ENCODE measurements around the gene PHF14. TPM values are rescaled to one million over a fixed set of nuclear protein-coding genes. Genes with fewer than 3 reads are reported as not detected.
"Not testable (repeated sequence)": the region's sequence is repeated elsewhere in the genome, so short reads cannot be mapped to it uniquely, and the experiment has no call there.

The PHF14 gene
- total and polyA plus RNA-seq, 12 donors: 8.0 to 54.5 (median 30.6) TPM

- Histone ChIP-seq H3K9me3 (replicated peaks in 1 of 3) (no peaks in the 10 kb centered on the region), H3K4me1 (replicated peaks in 1 of 2) (peaks cover 0 to 34% of the 10 kb centered on the region in 2 donors), H3K27me3 (no peaks in the 10 kb centered on the region), H3K27ac (no peak overlapping the region), H3K36me3 (replicated peaks in 1 of 2) (peaks cover 0 to 5% of the 10 kb centered on the region in 2 donors), H3K4me3 (no peak overlapping the region)
- TF ChIP-seq, protein P1, sequence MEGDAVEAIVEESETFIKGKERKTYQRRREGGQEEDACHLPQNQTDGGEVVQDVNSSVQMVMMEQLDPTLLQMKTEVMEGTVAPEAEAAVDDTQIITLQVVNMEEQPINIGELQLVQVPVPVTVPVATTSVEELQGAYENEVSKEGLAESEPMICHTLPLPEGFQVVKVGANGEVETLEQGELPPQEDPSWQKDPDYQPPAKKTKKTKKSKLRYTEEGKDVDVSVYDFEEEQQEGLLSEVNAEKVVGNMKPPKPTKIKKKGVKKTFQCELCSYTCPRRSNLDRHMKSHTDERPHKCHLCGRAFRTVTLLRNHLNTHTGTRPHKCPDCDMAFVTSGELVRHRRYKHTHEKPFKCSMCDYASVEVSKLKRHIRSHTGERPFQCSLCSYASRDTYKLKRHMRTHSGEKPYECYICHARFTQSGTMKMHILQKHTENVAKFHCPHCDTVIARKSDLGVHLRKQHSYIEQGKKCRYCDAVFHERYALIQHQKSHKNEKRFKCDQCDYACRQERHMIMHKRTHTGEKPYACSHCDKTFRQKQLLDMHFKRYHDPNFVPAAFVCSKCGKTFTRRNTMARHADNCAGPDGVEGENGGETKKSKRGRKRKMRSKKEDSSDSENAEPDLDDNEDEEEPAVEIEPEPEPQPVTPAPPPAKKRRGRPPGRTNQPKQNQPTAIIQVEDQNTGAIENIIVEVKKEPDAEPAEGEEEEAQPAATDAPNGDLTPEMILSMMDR (IDR thresholded peaks at IDR 0.05): no peak
- no peak for TF ChIP-seq POLR2A (IDR thresholded peaks at IDR 0.05)
- DNase-seq: no peak
- WGBS, 4 donors: 73 to 93% (median 81%) methylated on average over 4 of the region's 4 CpGs
- intact Hi-C loops (cut with DNase I): no loop called here
Measured at GRCh38 chr7:10977113-10977512, 3.4 kb downstream of the PHF14 start.

DNA sequence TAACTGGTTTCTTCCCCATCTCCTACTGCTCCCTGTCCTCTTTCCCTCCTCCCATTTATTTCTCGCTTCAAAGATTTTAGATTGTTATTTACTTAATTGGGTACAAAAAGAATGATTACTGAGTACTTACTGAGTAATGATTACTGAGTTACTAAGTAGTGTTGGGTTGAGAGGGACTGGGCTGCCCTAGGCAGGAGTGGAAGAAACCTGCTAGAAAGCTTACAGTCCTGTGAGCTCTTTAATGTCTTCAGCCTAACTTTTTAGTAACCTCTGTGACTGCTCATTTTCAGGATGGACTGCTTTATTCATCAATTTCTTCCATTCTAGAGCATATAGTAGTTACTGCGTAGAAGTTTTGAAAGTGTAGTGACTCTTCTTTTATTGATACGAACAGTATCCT, 7.6 kb downstream of the PHF14 start:
- Histone ChIP-seq H3K4me1 (replicated peaks in 1 of 2) (peaks cover 0 to 17% of the 10 kb centered on the region in 2 donors), H3K27ac (no peak overlapping the region), H3K9me3 (replicated peaks in 1 of 3) (no peaks in the 10 kb centered on the region), H3K4me3 (no peak overlapping the region), H3K27me3 (no peaks in the 10 kb centered on the region), H3K36me3 (replicated peaks in 1 of 2) (peaks cover 0 to under 1% of the 10 kb centered on the region in 2 donors)
- intact Hi-C loops (cut with DNase I): no loop called here
- 94 to 97% (median 96%) methylated on average over 3 of the region's 3 CpGs for WGBS, 4 donors
- DNase-seq: no peak
- TF ChIP-seq, protein P1 (IDR thresholded peaks at IDR 0.05): no peak
- no peak for TF ChIP-seq POLR2A (IDR thresholded peaks at IDR 0.05)

- H3K36me3 ChIP-seq (replicated peaks in 1 of 2); H3K4me1 ChIP-seq (replicated peaks in 1 of 2); H3K27me3 ChIP-seq; H3K4me3 ChIP-seq; H3K9me3 ChIP-seq (replicated peaks in 1 of 3); intact Hi-C loops (cut with DNase I); H3K27ac ChIP-seq; DNase-seq: not testable (repeated sequence)
- WGBS, 4 donors: 97 to 99% (median 98%) methylated on average over 6 of the region's 6 CpGs
Measured at GRCh38 chr7:10990748-10991147, 17.1 kb downstream of the PHF14 start.

DNA sequence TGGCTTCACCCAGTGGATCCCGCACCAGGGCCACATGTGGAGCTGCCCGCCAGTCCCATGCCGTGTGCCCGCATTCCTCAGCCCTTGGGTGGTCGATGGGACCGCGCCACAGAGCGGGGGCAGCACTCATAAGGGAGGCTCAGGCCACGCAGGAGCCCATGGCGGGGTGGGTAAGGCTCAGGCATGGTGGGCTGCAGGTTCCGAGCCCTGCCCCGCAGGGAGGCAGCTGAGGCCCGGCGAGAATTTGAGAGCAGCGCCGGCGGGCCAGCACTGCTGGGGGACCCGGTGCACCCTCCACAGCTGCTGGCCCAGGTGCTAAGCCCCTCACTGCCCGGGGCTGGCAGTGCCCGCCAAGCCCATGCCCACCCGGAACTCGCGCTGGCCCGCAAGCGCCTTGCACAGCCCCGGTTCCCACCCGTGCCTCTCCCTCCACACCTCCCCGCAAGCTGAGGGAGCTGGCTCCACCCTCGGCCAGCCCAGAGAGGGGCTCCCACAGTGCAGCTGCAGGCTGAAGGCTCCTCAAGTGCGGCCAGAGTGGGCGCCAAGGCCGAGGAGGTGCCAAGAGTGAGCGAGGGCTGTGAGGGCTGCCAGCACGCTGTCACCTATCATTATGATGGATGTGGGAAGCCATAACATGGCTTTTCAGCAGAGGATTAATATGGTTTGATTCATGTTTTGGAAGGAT, 22.0 kb downstream of the PHF14 start:
- intact Hi-C loops (cut with DNase I); H3K27me3 ChIP-seq; H3K9me3 ChIP-seq (replicated peaks in 1 of 3); H3K27ac ChIP-seq; DNase-seq; H3K4me3 ChIP-seq; H3K4me1 ChIP-seq (replicated peaks in 1 of 2); H3K36me3 ChIP-seq (replicated peaks in 1 of 2): not testable (repeated sequence)
- WGBS, 4 donors: 92 to 98% (median 97%) methylated on average over 5 to 34 of the region's 34 CpGs

- Histone ChIP-seq H3K36me3 (replicated peaks in 1 of 2) (no peaks in the 10 kb centered on the region), H3K27ac (no peak overlapping the region), H3K4me3 (no peak overlapping the region), H3K27me3 (no peaks in the 10 kb centered on the region), H3K4me1 (replicated peaks in 1 of 2) (peaks cover 0 to 3% of the 10 kb centered on the region in 2 donors), H3K9me3 (replicated peaks in 1 of 3) (no peaks in the 10 kb centered on the region)
- intact Hi-C loops (cut with DNase I): no loop called here
- TF ChIP-seq POLR2A (IDR thresholded peaks at IDR 0.05): no peak
- TF ChIP-seq, protein P1 (IDR thresholded peaks at IDR 0.05): no peak
- WGBS, 4 donors: 82 to 89% (median 85%) methylated on average over 4 of the region's 4 CpGs
- DNase-seq: no peak
Measured at GRCh38 chr7:10998996-10999757, 25.5 kb downstream of the PHF14 start.

Measured in adrenal gland (tissue), 12 donors.